HL-60 (cell line): ENCODE results near the gene MAGEB4.

Experiments used
- POLR2AphosphoS5 ChIP-seq: IDR thresholded peaks from 2 replicates; pipeline ENCODE4 v1.6.1; 2012; ENCODE audit warnings: low read depth
- TF ChIP-seq, protein P1 (sequence below): IDR thresholded peaks from one replicate; pipeline ENCODE4 v1.5.1; 2011; ENCODE audit warnings: low read length, control low read depth, inconsistent platforms; ENCODE audit not compliant: insufficient read depth

- TF ChIP-seq, protein P1, sequence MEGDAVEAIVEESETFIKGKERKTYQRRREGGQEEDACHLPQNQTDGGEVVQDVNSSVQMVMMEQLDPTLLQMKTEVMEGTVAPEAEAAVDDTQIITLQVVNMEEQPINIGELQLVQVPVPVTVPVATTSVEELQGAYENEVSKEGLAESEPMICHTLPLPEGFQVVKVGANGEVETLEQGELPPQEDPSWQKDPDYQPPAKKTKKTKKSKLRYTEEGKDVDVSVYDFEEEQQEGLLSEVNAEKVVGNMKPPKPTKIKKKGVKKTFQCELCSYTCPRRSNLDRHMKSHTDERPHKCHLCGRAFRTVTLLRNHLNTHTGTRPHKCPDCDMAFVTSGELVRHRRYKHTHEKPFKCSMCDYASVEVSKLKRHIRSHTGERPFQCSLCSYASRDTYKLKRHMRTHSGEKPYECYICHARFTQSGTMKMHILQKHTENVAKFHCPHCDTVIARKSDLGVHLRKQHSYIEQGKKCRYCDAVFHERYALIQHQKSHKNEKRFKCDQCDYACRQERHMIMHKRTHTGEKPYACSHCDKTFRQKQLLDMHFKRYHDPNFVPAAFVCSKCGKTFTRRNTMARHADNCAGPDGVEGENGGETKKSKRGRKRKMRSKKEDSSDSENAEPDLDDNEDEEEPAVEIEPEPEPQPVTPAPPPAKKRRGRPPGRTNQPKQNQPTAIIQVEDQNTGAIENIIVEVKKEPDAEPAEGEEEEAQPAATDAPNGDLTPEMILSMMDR, result no peak
- TF ChIP-seq POLR2AphosphoS5, result no peak
Measured at GRCh38 chrX:30282527-30282926, 40.7 kb downstream of the MAGEB4 start.
